Spinal cord (tissue), 10 donors: Measurements from ENCODE around the gene CTNS. TPM values are rescaled to one million over a fixed set of nuclear protein-coding genes. Genes with fewer than 3 reads are reported as not detected.
A peak's percentile ranks its signal among the peaks of the same experiment; 100 is the strongest.

Source experiments
- DNase-seq, 6 donors: peaks; one replicate each; pipeline versions ENCODE4 v3.0.0 to v3.0.0-alpha.2; 2013 to 2015; ENCODE audit warnings: low spot score in 6 of 6, low read depth in 4 of 6
- H3K27ac ChIP-seq: one replicate; pipeline ENCODE4 v1.5.1; 2013; ENCODE audit warnings: low read depth, low read length, control low read depth
- H3K27me3 ChIP-seq: one replicate; pipeline ENCODE4 v1.6.1; 2013; ENCODE audit warnings: low read length; ENCODE audit not compliant: control insufficient read depth, insufficient read depth
- H3K36me3 ChIP-seq: one replicate; pipeline ENCODE4 v1.6.1; 2013; ENCODE audit warnings: low read length; ENCODE audit not compliant: control insufficient read depth, insufficient read depth
- H3K4me1 ChIP-seq: one replicate; pipeline ENCODE4 v1.6.1; 2013; ENCODE audit warnings: low read length; ENCODE audit not compliant: control insufficient read depth, insufficient read depth
- H3K4me3 ChIP-seq: one replicate; pipeline ENCODE4 v1.5.1; 2013; ENCODE audit warnings: low read depth, low read length, control low read depth
- H3K9me3 ChIP-seq: one replicate; pipeline ENCODE4 v1.6.1; 2013; ENCODE audit warnings: low read length; ENCODE audit not compliant: control insufficient read depth, insufficient read depth
- WGBS: methylation state at CpG from one replicate; pipeline ENCODE4 v1.1.5; 2013; ENCODE audit warnings: missing lambda C conversion rate; ENCODE audit not compliant: insufficient coverage; 5-methylcytosine and 5-hydroxymethylcytosine counted together
- polyA plus RNA-seq, 2 donors: library from polyadenylated mRNA; unstranded; fragments of 120-200 nt; gene quantifications; one replicate each; pipeline ENCODE4 v1.2.1, GENCODE V29; 2013; ENCODE audit not compliant: insufficient read length in 2 of 2
- total RNA-seq, 2 donors: library from RNA; depleted of rRNA in 1 of 2; stranded (reverse); fragments of 120-200 nt in 1 of 2; fragments of >200 nt in 1 of 2; gene quantifications; one replicate each; pipeline versions ENCODE4 v1.2.3 to v1.2.4, GENCODE V29; 2013 to 2014
- donor health status: healthy.

Gene CTNS
- total and polyA plus RNA-seq, 4 donors: 13.6 to 17.8 (median 15.9) TPM

- peaks cover 36% of the 10 kb centered on the region for H3K36me3 ChIP-seq
- peak overlapping the region; percentile 97 for H3K27ac ChIP-seq
- H3K4me3 ChIP-seq: peak overlapping the region; percentile 95
- 7% methylated on average over 31 of the region's 39 CpGs for WGBS
- H3K4me1 ChIP-seq: peaks cover 48% of the 10 kb centered on the region
- H3K9me3 ChIP-seq: no peaks in the 10 kb centered on the region
- H3K27me3 ChIP-seq: no peaks in the 10 kb centered on the region
- DNase-seq: peak in 5 of 6 donors; percentile 28 to 87 (median 43)
These were observed 31.1 kb downstream of the CTNS start for GRCh38 chr17:3667366-3668278.

- peak within 1 kb of the TSS; percentile 95 for H3K4me3 ChIP-seq
- DNase-seq: peak; percentile 95 to 99 (median 98)
- peaks cover 41% of the 10 kb centered on the region for H3K4me1 ChIP-seq
- H3K27ac ChIP-seq: peak within 1 kb of the TSS; percentile 97
- H3K9me3 ChIP-seq: no peaks in the 10 kb centered on the region
- peaks cover 30% of the 10 kb centered on the region for H3K36me3 ChIP-seq
- WGBS: under 1% methylated on average over 89 of the region's 89 CpGs
- no peaks in the 10 kb centered on the region for H3K27me3 ChIP-seq
These were observed 31.9 kb downstream of the CTNS start, which contains the start of the genes EMC6 and TAX1BP3 for GRCh38 chr17:3668279-3669084. Gene EMC6, plus strand, starts transcription at chr17:3668812. Its CDS starts 335 bp downstream, at chr17:3669147. Gene TAX1BP3, minus strand, starts transcription at chr17:3668578. Its CDS starts 52 bp downstream, at chr17:3668526.

- WGBS: under 1% methylated on average over 32 of the region's 32 CpGs
- peak overlapping the region; percentile 84 for H3K27ac ChIP-seq
- H3K9me3 ChIP-seq: no peaks in the 10 kb centered on the region
- no peaks in the 10 kb centered on the region for H3K27me3 ChIP-seq
- H3K4me1 ChIP-seq: peaks cover 41% of the 10 kb centered on the region
- no peak for DNase-seq
- H3K36me3 ChIP-seq: peaks cover 25% of the 10 kb centered on the region
- H3K4me3 ChIP-seq: peak overlapping the region; percentile 95
These were observed 32.5 kb downstream of the CTNS start for GRCh38 chr17:3669085-3669347.

- Histone ChIP-seq H3K9me3 (no peaks in the 10 kb centered on the region), H3K27me3 (no peaks in the 10 kb centered on the region), H3K4me3 (peak overlapping the region; percentile 95), H3K4me1 (peaks cover 41% of the 10 kb centered on the region), H3K36me3 (peaks cover 20% of the 10 kb centered on the region), H3K27ac (no peak overlapping the region)
- 66% methylated on average over 7 of the region's 12 CpGs for WGBS
- no peak for DNase-seq
These were observed 33.0 kb downstream of the CTNS start for GRCh38 chr17:3669548-3669947.

- Histone ChIP-seq H3K27me3 (no peaks in the 10 kb centered on the region), H3K4me1 (peaks cover 16% of the 10 kb centered on the region), H3K27ac (no peak overlapping the region), H3K36me3 (peaks cover 18% of the 10 kb centered on the region), H3K4me3 (no peak overlapping the region), H3K9me3 (no peaks in the 10 kb centered on the region)
- no peak for DNase-seq
- WGBS: 100% methylated on average over 1 of the region's 4 CpGs
These were observed 36.0 kb downstream of the CTNS start for GRCh38 chr17:3672571-3672970.

- DNase-seq: no peak
- 89% methylated on average over 11 of the region's 11 CpGs for WGBS
- Histone ChIP-seq H3K4me1 (no peaks in the 10 kb centered on the region), H3K36me3 (peaks cover 20% of the 10 kb centered on the region), H3K27ac (no peak overlapping the region), H3K27me3 (no peaks in the 10 kb centered on the region), H3K9me3 (no peaks in the 10 kb centered on the region), H3K4me3 (no peak overlapping the region)
These were observed 39.3 kb downstream of the CTNS start for GRCh38 chr17:3675886-3676285.

GRCh38 chr17:3678095-3678820 lies 41.7 kb downstream of the CTNS start:
- Histone ChIP-seq H3K4me1 (no peaks in the 10 kb centered on the region), H3K27ac (no peak overlapping the region), H3K27me3 (peaks cover 2% of the 10 kb centered on the region), H3K4me3 (no peak overlapping the region), H3K9me3 (no peaks in the 10 kb centered on the region), H3K36me3 (peaks cover 24% of the 10 kb centered on the region)
- DNase-seq: no peak
- 41% methylated on average over 16 of the region's 16 CpGs for WGBS

- no peak for DNase-seq
- no peak overlapping the region for H3K27ac ChIP-seq
- no peak overlapping the region for H3K4me3 ChIP-seq
- H3K4me1 ChIP-seq: no peaks in the 10 kb centered on the region
- no peaks in the 10 kb centered on the region for H3K9me3 ChIP-seq
- H3K27me3 ChIP-seq: peaks cover 4% of the 10 kb centered on the region
- peaks cover 21% of the 10 kb centered on the region for H3K36me3 ChIP-seq
- 88% methylated on average over 21 of the region's 27 CpGs for WGBS
These were observed 42.4 kb downstream of the CTNS start for GRCh38 chr17:3678821-3679530.
